ENCODE measurements around the gene PEX11G.
A peak's percentile ranks its signal among the peaks of the same experiment; 100 is the strongest.

PEX11G gene

GRCh38 chr19:7513809-7514642 is 25.2 kb upstream of the PEX11G start:
- peaks cover 0 to 3% (median 0%) of the 10 kb centered on the region in 3 donors for H3K36me3 ChIP-seq
- no peak for TF ChIP-seq CTCF (IDR thresholded peaks at IDR 0.05)
- H3K4me1 ChIP-seq = peaks cover 0 to 31% (median 22%) of the 10 kb centered on the region in 4 donors
- no peaks in the 10 kb centered on the region for H3K9me3 ChIP-seq
- peak overlapping the region; percentile 99 to 100 for H3K27ac ChIP-seq
- intact Hi-C loops (cut with DNase I; ENCODE audit: low total_unique reads) = no loop called here
- no peak overlapping the region for H3K4me3 ChIP-seq
- no peaks in the 10 kb centered on the region for H3K27me3 ChIP-seq
- DNase-seq = no peak

GRCh38 chr19:7512400-7512851 is 23.6 kb upstream of the PEX11G start:
- Histone ChIP-seq H3K9me3 (no peaks in the 10 kb centered on the region), H3K27me3 (no peaks in the 10 kb centered on the region), H3K4me1 (peaks cover 0 to 30% (median 17%) of the 10 kb centered on the region in 4 donors), H3K4me3 (no peak overlapping the region), H3K27ac (no peak overlapping the region), H3K36me3 (no peaks in the 10 kb centered on the region)
- intact Hi-C loops (cut with DNase I; ENCODE audit: low total_unique reads) = no loop called here
- TF ChIP-seq CTCF (IDR thresholded peaks at IDR 0.05) = no peak
- DNase-seq = no peak

GRCh38 chr19:7509625-7510024 is 20.8 kb upstream of the PEX11G start:
- Histone ChIP-seq H3K36me3 (no peaks in the 10 kb centered on the region), H3K9me3 (no peaks in the 10 kb centered on the region), H3K27me3 (peaks cover 0 to 6% of the 10 kb centered on the region in 2 donors), H3K27ac (no peak overlapping the region), H3K4me1 (peaks cover 0 to 25% (median 11%) of the 10 kb centered on the region in 4 donors), H3K4me3 (no peak overlapping the region)
- intact Hi-C loops (cut with DNase I; ENCODE audit: low total_unique reads) = no loop called here
- TF ChIP-seq CTCF (IDR thresholded peaks at IDR 0.05) = no peak
- no peak for DNase-seq

- Histone ChIP-seq H3K27ac (no peak overlapping the region), H3K27me3 (peaks cover 0 to 22% of the 10 kb centered on the region in 2 donors), H3K9me3 (no peaks in the 10 kb centered on the region), H3K36me3 (no peaks in the 10 kb centered on the region), H3K4me3 (no peak overlapping the region), H3K4me1 (peaks cover 0 to 18% (median 9%) of the 10 kb centered on the region in 4 donors)
- DNase-seq = peak; percentile 82 to 87
- intact Hi-C loops (cut with DNase I; ENCODE audit: low total_unique reads) = no loop called here
- no peak for TF ChIP-seq CTCF (IDR thresholded peaks at IDR 0.05)
Observed at GRCh38 chr19:7507884-7508283, 19.0 kb upstream of the PEX11G start.

- Histone ChIP-seq H3K27me3 (peaks cover 0 to 31% of the 10 kb centered on the region in 2 donors), H3K9me3 (no peaks in the 10 kb centered on the region), H3K4me1 (peaks cover 0 to 18% (median 9%) of the 10 kb centered on the region in 4 donors), H3K27ac (peak overlapping the region in 1 of 2 donors; percentile 33), H3K36me3 (no peaks in the 10 kb centered on the region), H3K4me3 (peak overlapping the region in 1 of 2 donors; percentile 10)
- TF ChIP-seq CTCF (IDR thresholded peaks at IDR 0.05) = no peak
- DNase-seq = peak; percentile 84 to 87
- intact Hi-C loops (cut with DNase I; ENCODE audit: low total_unique reads) = no loop called here
Observed at GRCh38 chr19:7506385-7507328, 17.8 kb upstream of the PEX11G start.
